GM12878 (cell line): ENCODE results near the gene CFAP97D2. TPM values are rescaled to one million over a fixed set of nuclear protein-coding genes. Genes with fewer than 3 reads are reported as not detected.

Experiments used
- ATAC-seq: fragments of 200-7000 bp; cut with Tn5 transposase; 3 replicates; pipeline ENCODE4 v1.9.1; 2020; ENCODE audit warnings: mild to moderate bottlenecking, moderate library complexity
- BruUV-seq: library from RNA; stranded (reverse); fragments of 400-500 nt; replicated peaks from 2 replicates; lab custom pipeline; 2021; lab: Mats Ljungman, UMichigan
- CTCF ChIA-PET: fragments of 300-600 bp; sonication (Branson Sonifier 250); formaldehyde crosslinking; extraction: SDS; loops from one replicate; lab custom pipeline; 2021; ENCODE audit warnings: inconsistent platforms; lab: Yijun Ruan, JAX
- POLR2A ChIA-PET: fragments of 350-600 bp; formaldehyde crosslinking; extraction: SDS; loops from one replicate; lab custom pipeline; 2021; ENCODE audit warnings: inconsistent platforms; lab: Charles Lee
- RAD21 ChIA-PET: fragments of 300-600 bp; sonication (Branson Sonifier 250); formaldehyde crosslinking; loops from one replicate; lab custom pipeline; 2023; ENCODE audit warnings: antibody characterized with exemption; ENCODE audit not compliant: unreplicated experiment; lab: Charles Lee
- SMC1A ChIA-PET: fragments of 300-600 bp; sonication (Branson Sonifier 250); formaldehyde crosslinking; loops from one replicate; lab custom pipeline; 2023; ENCODE audit not compliant: unreplicated experiment, uncharacterized antibody; lab: Charles Lee
- DNase-seq: peaks from one replicate; pipeline ENCODE4 v3.0.0-alpha.2; 2011; ENCODE audit warnings: low read depth, low spot score
- FAIRE-seq: peaks from 3 replicates; lab custom pipeline; 2011; peaks lifted over from hg19 to GRCh38; lab: Jason Lieb, UNC
- H2AFZ ChIP-seq: 2 replicates; pipeline ENCODE4 v1.6.0; 2011; ENCODE audit warnings: low read depth, low read length, control low read depth; ENCODE audit not compliant: control insufficient read depth
- H3K27ac ChIP-seq: 2 replicates; pipeline ENCODE4 v1.5.1; 2011; ENCODE audit warnings: control low read depth; ENCODE audit not compliant: control insufficient read depth, insufficient read depth
- H3K27me3 ChIP-seq, 2 experiments: replicated peaks in 1 of 2; 2 replicates each; pipeline versions ENCODE4 v1.6.0 to v1.6.1; 2011; ENCODE audit warnings: low read length in 1 of 2; ENCODE audit not compliant: control insufficient read depth in 2 of 2, insufficient read depth in 2 of 2
- H3K36me3 ChIP-seq, 2 experiments: 2 replicates each; pipeline ENCODE4 v1.5.1; 2011; ENCODE audit warnings: low read length in 1 of 2; ENCODE audit not compliant: control insufficient read depth in 2 of 2, insufficient read depth in 2 of 2
- H3K4me1 ChIP-seq: 2 replicates; pipeline ENCODE4 v1.6.1; 2011; ENCODE audit warnings: mild to moderate bottlenecking, low read length, moderate library complexity, mixed read lengths; ENCODE audit not compliant: control insufficient read depth, insufficient read depth
- H3K4me2 ChIP-seq: 2 replicates; pipeline ENCODE4 v1.6.0; 2011; ENCODE audit warnings: control low read depth; ENCODE audit not compliant: control insufficient read depth, insufficient read depth
- H3K4me3 ChIP-seq: fragments of 200-600 bp; sonication (generic); 2 replicates; pipeline ENCODE4 v1.5.1; 2016
- H3K79me2 ChIP-seq: 2 replicates; pipeline ENCODE4 v1.6.0; 2011; ENCODE audit warnings: low read length; ENCODE audit not compliant: control insufficient read depth, insufficient read depth
- H3K9ac ChIP-seq: 2 replicates; pipeline ENCODE4 v1.8.0; 2011; ENCODE audit warnings: low read length, control low read depth, mixed read lengths; ENCODE audit not compliant: control insufficient read depth, insufficient read depth
- H3K9me3 ChIP-seq: replicated peaks from 3 replicates; pipeline ENCODE4 v1.5.1; 2011; ENCODE audit warnings: mild to moderate bottlenecking, low read length; ENCODE audit not compliant: control insufficient read depth, insufficient read depth
- H4K20me1 ChIP-seq: 2 replicates; pipeline ENCODE4 v1.6.0; 2011; ENCODE audit not compliant: control insufficient read depth, insufficient read depth
- ATF7 ChIP-seq: fragments of 450-650 bp; IDR thresholded peaks from 2 replicates; pipeline ENCODE4 v1.6.1; 2016; ENCODE audit warnings: low read depth, mild to moderate bottlenecking
- CEBPB ChIP-seq, 2 experiments: fragments of 150-350 bp in 1 of 2; IDR thresholded peaks; 2 replicates each; pipeline ENCODE4 v1.6.1; 2012 to 2014; ENCODE audit warnings: low read depth in 2 of 2, low read length in 2 of 2, borderline replicate concordance in 1 of 2, inconsistent platforms in 1 of 2
- CHD4 ChIP-seq: fragments of 200-600 bp; sonication (generic); IDR thresholded peaks from 2 replicates; pipeline ENCODE4 v1.6.1; 2016; ENCODE audit warnings: mild to moderate bottlenecking
- EZH2 ChIP-seq: IDR thresholded peaks from 2 replicates; pipeline ENCODE4 v1.6.1; 2012; ENCODE audit warnings: low read depth, mild to moderate bottlenecking, control low read depth, inconsistent platforms, low read length, borderline replicate concordance; ENCODE audit not compliant: control insufficient read depth
- JUNB ChIP-seq: IDR thresholded peaks from 2 replicates; pipeline ENCODE4 v1.6.1; 2016; ENCODE audit warnings: antibody characterized with exemption, mild to moderate bottlenecking
- MXI1 ChIP-seq: fragments of 150-350 bp; IDR thresholded peaks from 2 replicates; pipeline ENCODE4 v1.6.1; 2011; ENCODE audit warnings: low read depth, mild to moderate bottlenecking, inconsistent platforms, low read length, improper control_type of control experiment
- PAX8 ChIP-seq: fragments of 450-650 bp; IDR thresholded peaks from 2 replicates; pipeline ENCODE4 v1.6.1; 2017; ENCODE audit warnings: mild to moderate bottlenecking, moderate library complexity
- SIX5 ChIP-seq: IDR thresholded peaks from 2 replicates; pipeline ENCODE4 v1.6.1; 2011; ENCODE audit warnings: mild to moderate bottlenecking, low read depth, low read length, moderate library complexity; ENCODE audit not compliant: severe bottlenecking
- SUPT20H ChIP-seq: IDR thresholded peaks from 2 replicates; pipeline ENCODE4 v1.6.1; 2011; ENCODE audit warnings: low read depth, mild to moderate bottlenecking, low read length, moderate library complexity, borderline replicate concordance; ENCODE audit not compliant: control insufficient read depth
- ZNF384 ChIP-seq: IDR thresholded peaks from 2 replicates; pipeline ENCODE4 v1.6.1; 2012; ENCODE audit warnings: low read depth, mild to moderate bottlenecking, low read length, improper control_type of control experiment, borderline replicate concordance
- WGBS: methylation state at CpG from one replicate; pipeline ENCODE4 v1.1.6; 2016; ENCODE audit warnings: low lambda C conversion rate; ENCODE audit not compliant: insufficient replicate concordance, insufficient coverage; ENCODE audit errors: missing lambda C conversion rate; 5-methylcytosine and 5-hydroxymethylcytosine counted together
- in situ Hi-C: fragments of 300-500 bp; cut with MboI; formaldehyde crosslinking; loops from 9 replicates; pipeline ENCODE4 v1.14.3; 2018; ENCODE audit warnings: mixed read lengths
- intact Hi-C: fragments of 100-400 bp; cut with micrococcal nuclease; formaldehyde crosslinking; loops from one replicate; pipeline ENCODE4 v1.14.2; 2022; ENCODE audit not compliant: unreplicated experiment
- polyA plus RNA-seq, 11 experiments: library from polyadenylated mRNA; depleted of rRNA in 4 of 11; unstranded in 6 of 11; stranded (reverse) in 5 of 11; fragments of >200 nt; fragmentation: Nextera tagmentation in 4 of 11; fragmentation: Illumina TruSeq in 1 of 11; extraction: Ambion mirVana in 4 of 11; extraction: Trizol in 1 of 11; gene quantifications; 1 replicate in 1 of 11; 2 replicates in 10 of 11; pipeline versions ENCODE4 v1.2.1 to v1.2.3, GENCODE V29; 2011 to 2016; ENCODE audit warnings: inconsistent platforms in 2 of 11, missing spikeins in 2 of 11, low read depth in 1 of 11
- total RNA-seq, 4 experiments: library from RNA; depleted of rRNA in 3 of 4; stranded (reverse); fragments of >200 nt in 3 of 4; fragmentation: Illumina TruSeq in 1 of 4; extraction: Trizol in 1 of 4; gene quantifications; 2 replicates each; pipeline versions ENCODE4 v1.2.1 to v1.2.3, GENCODE V29; 2013 to 2021
- TF ChIP-seq, protein P1 (sequence below): fragments of 450-650 bp; IDR thresholded peaks from 2 replicates; pipeline ENCODE4 v1.6.1; 2017; ENCODE audit warnings: antibody characterized with exemption, mild to moderate bottlenecking, moderate library complexity
- TF ChIP-seq, protein P2 (sequence below): IDR thresholded peaks from 2 replicates; pipeline ENCODE4 v1.6.1; 2011; ENCODE audit warnings: borderline replicate concordance, low read depth, mild to moderate bottlenecking, moderate library complexity, low read length; ENCODE audit not compliant: insufficient read depth, poor library complexity, severe bottlenecking
- TF ChIP-seq, protein P3 (sequence below): fragments of 150-350 bp; IDR thresholded peaks from 2 replicates; pipeline ENCODE4 v1.6.1; 2014; ENCODE audit warnings: mild to moderate bottlenecking, low read depth, low read length
- TF ChIP-seq, protein P4 (sequence below): IDR thresholded peaks from 2 replicates; pipeline ENCODE4 v1.6.1; 2012; ENCODE audit warnings: low read depth, low read length, improper control_type of control experiment
- TF ChIP-seq, protein P5 (sequence below), 3 experiments: IDR thresholded peaks in 2 of 3; conservative IDR thresholded peaks in 1 of 3; 2 replicates each; pipeline ENCODE4 v1.5.1; 2011; ENCODE audit warnings: low read depth in 3 of 3, low read length in 3 of 3, mild to moderate bottlenecking in 3 of 3, control low read depth in 2 of 3, moderate library complexity in 2 of 3, inconsistent platforms in 1 of 3, mixed read lengths in 1 of 3; ENCODE audit not compliant: control insufficient read depth in 2 of 3, insufficient read depth in 1 of 3; ENCODE audit errors: extremely low read depth in 1 of 3

Gene CFAP97D2
- total and polyA plus RNA-seq, 10 of the 15 experiments (the other 5 are each of a cell fraction or from before 2014, with no cell fraction given) = not detected

DNA sequence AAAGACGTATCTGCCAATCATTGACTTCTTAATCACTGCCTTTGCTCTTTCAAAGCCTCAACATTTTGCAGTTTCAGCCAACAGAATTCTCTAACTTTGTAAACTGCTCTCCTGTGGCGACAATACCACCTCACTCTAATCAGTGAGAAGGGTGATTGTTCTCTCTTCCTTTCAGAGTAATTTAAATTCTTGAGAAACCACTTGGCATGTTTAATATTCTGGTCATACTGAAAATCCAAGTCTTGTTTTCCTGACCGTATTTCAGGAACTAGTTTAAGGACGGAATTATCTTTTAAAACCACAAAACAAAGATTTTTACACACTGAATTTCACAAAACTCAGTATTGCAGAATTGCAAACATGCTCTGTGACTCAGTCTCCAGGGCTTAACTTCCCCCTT is 50.4 kb downstream of the CFAP97D2 start:
- DNase-seq = no peak
- BruUV-seq = no TSS peak
- POLR2A ChIA-PET = no interaction called here
- TF ChIP-seq, protein P1, sequence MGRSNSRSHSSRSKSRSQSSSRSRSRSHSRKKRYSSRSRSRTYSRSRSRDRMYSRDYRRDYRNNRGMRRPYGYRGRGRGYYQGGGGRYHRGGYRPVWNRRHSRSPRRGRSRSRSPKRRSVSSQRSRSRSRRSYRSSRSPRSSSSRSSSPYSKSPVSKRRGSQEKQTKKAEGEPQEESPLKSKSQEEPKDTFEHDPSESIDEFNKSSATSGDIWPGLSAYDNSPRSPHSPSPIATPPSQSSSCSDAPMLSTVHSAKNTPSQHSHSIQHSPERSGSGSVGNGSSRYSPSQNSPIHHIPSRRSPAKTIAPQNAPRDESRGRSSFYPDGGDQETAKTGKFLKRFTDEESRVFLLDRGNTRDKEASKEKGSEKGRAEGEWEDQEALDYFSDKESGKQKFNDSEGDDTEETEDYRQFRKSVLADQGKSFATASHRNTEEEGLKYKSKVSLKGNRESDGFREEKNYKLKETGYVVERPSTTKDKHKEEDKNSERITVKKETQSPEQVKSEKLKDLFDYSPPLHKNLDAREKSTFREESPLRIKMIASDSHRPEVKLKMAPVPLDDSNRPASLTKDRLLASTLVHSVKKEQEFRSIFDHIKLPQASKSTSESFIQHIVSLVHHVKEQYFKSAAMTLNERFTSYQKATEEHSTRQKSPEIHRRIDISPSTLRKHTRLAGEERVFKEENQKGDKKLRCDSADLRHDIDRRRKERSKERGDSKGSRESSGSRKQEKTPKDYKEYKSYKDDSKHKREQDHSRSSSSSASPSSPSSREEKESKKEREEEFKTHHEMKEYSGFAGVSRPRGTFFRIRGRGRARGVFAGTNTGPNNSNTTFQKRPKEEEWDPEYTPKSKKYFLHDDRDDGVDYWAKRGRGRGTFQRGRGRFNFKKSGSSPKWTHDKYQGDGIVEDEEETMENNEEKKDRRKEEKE = no peak
- TF ChIP-seq ATF7 (no peak), SUPT20H (no peak), JUNB (no peak), SIX5 (no peak), CEBPB (IDR thresholded peaks at IDR 0.05; ENCODE audit: borderline replicate concordance in 1 of 2, low read depth in 2 of 2, low read length in 2 of 2) (no peak), PAX8 (no peak), ZNF384 (no peak), CHD4 (no peak), MXI1 (no peak), EZH2 (no peak)
- TF ChIP-seq, protein P2, sequence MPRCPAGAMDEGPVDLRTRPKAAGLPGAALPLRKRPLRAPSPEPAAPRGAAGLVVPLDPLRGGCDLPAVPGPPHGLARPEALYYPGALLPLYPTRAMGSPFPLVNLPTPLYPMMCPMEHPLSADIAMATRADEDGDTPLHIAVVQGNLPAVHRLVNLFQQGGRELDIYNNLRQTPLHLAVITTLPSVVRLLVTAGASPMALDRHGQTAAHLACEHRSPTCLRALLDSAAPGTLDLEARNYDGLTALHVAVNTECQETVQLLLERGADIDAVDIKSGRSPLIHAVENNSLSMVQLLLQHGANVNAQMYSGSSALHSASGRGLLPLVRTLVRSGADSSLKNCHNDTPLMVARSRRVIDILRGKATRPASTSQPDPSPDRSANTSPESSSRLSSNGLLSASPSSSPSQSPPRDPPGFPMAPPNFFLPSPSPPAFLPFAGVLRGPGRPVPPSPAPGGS = no peak
- TF ChIP-seq, protein P3, sequence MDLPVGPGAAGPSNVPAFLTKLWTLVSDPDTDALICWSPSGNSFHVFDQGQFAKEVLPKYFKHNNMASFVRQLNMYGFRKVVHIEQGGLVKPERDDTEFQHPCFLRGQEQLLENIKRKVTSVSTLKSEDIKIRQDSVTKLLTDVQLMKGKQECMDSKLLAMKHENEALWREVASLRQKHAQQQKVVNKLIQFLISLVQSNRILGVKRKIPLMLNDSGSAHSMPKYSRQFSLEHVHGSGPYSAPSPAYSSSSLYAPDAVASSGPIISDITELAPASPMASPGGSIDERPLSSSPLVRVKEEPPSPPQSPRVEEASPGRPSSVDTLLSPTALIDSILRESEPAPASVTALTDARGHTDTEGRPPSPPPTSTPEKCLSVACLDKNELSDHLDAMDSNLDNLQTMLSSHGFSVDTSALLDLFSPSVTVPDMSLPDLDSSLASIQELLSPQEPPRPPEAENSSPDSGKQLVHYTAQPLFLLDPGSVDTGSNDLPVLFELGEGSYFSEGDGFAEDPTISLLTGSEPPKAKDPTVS = no peak
- TF ChIP-seq, protein P4, sequence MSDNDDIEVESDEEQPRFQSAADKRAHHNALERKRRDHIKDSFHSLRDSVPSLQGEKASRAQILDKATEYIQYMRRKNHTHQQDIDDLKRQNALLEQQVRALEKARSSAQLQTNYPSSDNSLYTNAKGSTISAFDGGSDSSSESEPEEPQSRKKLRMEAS = no peak
- TF ChIP-seq, protein P5, sequence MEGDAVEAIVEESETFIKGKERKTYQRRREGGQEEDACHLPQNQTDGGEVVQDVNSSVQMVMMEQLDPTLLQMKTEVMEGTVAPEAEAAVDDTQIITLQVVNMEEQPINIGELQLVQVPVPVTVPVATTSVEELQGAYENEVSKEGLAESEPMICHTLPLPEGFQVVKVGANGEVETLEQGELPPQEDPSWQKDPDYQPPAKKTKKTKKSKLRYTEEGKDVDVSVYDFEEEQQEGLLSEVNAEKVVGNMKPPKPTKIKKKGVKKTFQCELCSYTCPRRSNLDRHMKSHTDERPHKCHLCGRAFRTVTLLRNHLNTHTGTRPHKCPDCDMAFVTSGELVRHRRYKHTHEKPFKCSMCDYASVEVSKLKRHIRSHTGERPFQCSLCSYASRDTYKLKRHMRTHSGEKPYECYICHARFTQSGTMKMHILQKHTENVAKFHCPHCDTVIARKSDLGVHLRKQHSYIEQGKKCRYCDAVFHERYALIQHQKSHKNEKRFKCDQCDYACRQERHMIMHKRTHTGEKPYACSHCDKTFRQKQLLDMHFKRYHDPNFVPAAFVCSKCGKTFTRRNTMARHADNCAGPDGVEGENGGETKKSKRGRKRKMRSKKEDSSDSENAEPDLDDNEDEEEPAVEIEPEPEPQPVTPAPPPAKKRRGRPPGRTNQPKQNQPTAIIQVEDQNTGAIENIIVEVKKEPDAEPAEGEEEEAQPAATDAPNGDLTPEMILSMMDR (IDR thresholded peaks at IDR 0.05 in 2 of 3, conservative IDR thresholded peaks at IDR 0.05 in 1 of 3; ENCODE audit: control insufficient read depth in 2 of 3, extremely low read depth in 1 of 3, insufficient read depth in 1 of 3, low read depth in 3 of 3, low read length in 3 of 3) = no peak

More for the DNA sequence above, 50.4 kb downstream of the CFAP97D2 start:
- CTCF ChIA-PET = interaction anchor here (0.9 kb wide), 1 partner anchor 406 kb away, joined by 3 read pairs; no protein-coding TSS in a partner anchor
- intact Hi-C loops (loop anchor here (5.0 kb wide), 1 partner anchor 162 kb away; no protein-coding TSS in a partner anchor), in situ Hi-C loops (no loop called here)
- Histone ChIP-seq H3K36me3 (no peaks in the 10 kb centered on the region), H2AFZ (no peak overlapping the region), H4K20me1 (no peaks in the 10 kb centered on the region), H3K9ac (no peak overlapping the region), H3K27ac (no peak overlapping the region), H3K4me2 (no peak overlapping the region), H3K4me1 (peaks cover 4% of the 10 kb centered on the region; the same call in 1 of the 2 replicates), H3K9me3 (no peaks in the 10 kb centered on the region), H3K27me3 (0 out of 4 replicates have a peak, but pooled peaks cover 0 to 8% of the 10 kb centered on the region in 2 experiments), H3K79me2 (no peaks in the 10 kb centered on the region), H3K4me3 (no peak overlapping the region)
- FAIRE-seq (no peak), ATAC-seq (no peak)
- SMC1A ChIA-PET = no interaction called here
- 13% methylated on average over 4 of the region's 4 CpGs for WGBS
- RAD21 ChIA-PET = interaction anchor here (0.9 kb wide), 1 partner anchor 84 kb away, joined by 3 read pairs; no protein-coding TSS in a partner anchor
